SJCRH30 (cell line): ENCODE results near the gene VSTM4. TPM values are rescaled to one million over a fixed set of nuclear protein-coding genes. Genes with fewer than 3 reads are reported as not detected.

ENCODE experiments used
- DNase-seq, 2 experiments: peaks; one replicate each; pipeline ENCODE4 v3.0.0-alpha.2; 2015 to 2020
- H3K27ac ChIP-seq: fragments of 250-450 bp; sonication (Bioruptor Pico); 2 replicates; pipeline ENCODE4 v1.5.1; 2020; ENCODE audit warnings: mild to moderate bottlenecking, moderate library complexity
- H3K27me3 ChIP-seq: fragments of 250-450 bp; sonication (Bioruptor Pico); 2 replicates; pipeline ENCODE4 v1.5.1; 2020; ENCODE audit warnings: mild to moderate bottlenecking, moderate library complexity
- H3K36me3 ChIP-seq: fragments of 250-450 bp; sonication (Bioruptor Pico); 2 replicates; pipeline ENCODE4 v1.5.1; 2020; ENCODE audit warnings: mild to moderate bottlenecking, moderate library complexity
- H3K4me1 ChIP-seq: fragments of 250-450 bp; sonication (Bioruptor Pico); 2 replicates; pipeline ENCODE4 v1.5.1; 2020; ENCODE audit warnings: mild to moderate bottlenecking, moderate library complexity
- H3K4me3 ChIP-seq: fragments of 250-450 bp; sonication (Bioruptor Pico); 2 replicates; pipeline ENCODE4 v1.5.1; 2020; ENCODE audit warnings: mild to moderate bottlenecking, moderate library complexity
- H3K9me3 ChIP-seq: fragments of 250-450 bp; sonication (Bioruptor Pico); replicated peaks from 2 replicates; pipeline ENCODE4 v1.5.1; 2020; ENCODE audit warnings: mild to moderate bottlenecking, moderate library complexity
- total RNA-seq: library from RNA; depleted of rRNA; stranded (reverse); fragments of >200 nt; shearing (Covaris generic); gene quantifications from 2 replicates; pipeline ENCODE4 v1.2.3, GENCODE V29; 2014

The VSTM4 gene
- total RNA-seq, 1 experiment from 2014 or later = 7.2 TPM

GRCh38 chr10:49050366-49050765, 65.0 kb downstream of the VSTM4 start:
- no peaks in the 10 kb centered on the region; the same call in 1 of the 2 replicates for H3K4me1 ChIP-seq
- H3K27ac ChIP-seq = no peak overlapping the region
- H3K9me3 ChIP-seq = no peaks in the 10 kb centered on the region
- no peak overlapping the region for H3K4me3 ChIP-seq
- no peaks in the 10 kb centered on the region for H3K27me3 ChIP-seq
- no peak for DNase-seq
- H3K36me3 ChIP-seq = no peaks in the 10 kb centered on the region

- Histone ChIP-seq H3K4me3 (no peak overlapping the region), H3K27me3 (no peaks in the 10 kb centered on the region), H3K9me3 (no peaks in the 10 kb centered on the region), H3K36me3 (no peaks in the 10 kb centered on the region), H3K27ac (no peak overlapping the region), H3K4me1 (no peaks in the 10 kb centered on the region; the same call in 1 of the 2 replicates)
- no peak for DNase-seq
Measured at GRCh38 chr10:49049660-49050059, 65.7 kb downstream of the VSTM4 start.

- no peaks in the 10 kb centered on the region for H3K27me3 ChIP-seq
- H3K27ac ChIP-seq = no peak overlapping the region
- no peaks in the 10 kb centered on the region for H3K36me3 ChIP-seq
- H3K4me3 ChIP-seq = no peak overlapping the region
- H3K9me3 ChIP-seq = no peaks in the 10 kb centered on the region
- no peak for DNase-seq
- no peaks in the 10 kb centered on the region for H3K4me1 ChIP-seq
Measured at GRCh38 chr10:49047128-49047639, 68.1 kb downstream of the VSTM4 start.

- H3K4me1 ChIP-seq = no peaks in the 10 kb centered on the region
- H3K27me3 ChIP-seq = no peaks in the 10 kb centered on the region
- no peaks in the 10 kb centered on the region for H3K36me3 ChIP-seq
- H3K9me3 ChIP-seq = no peaks in the 10 kb centered on the region
- no peak overlapping the region for H3K27ac ChIP-seq
- DNase-seq = no peak
- no peak overlapping the region for H3K4me3 ChIP-seq
Measured at GRCh38 chr10:49044293-49045193, 70.8 kb downstream of the VSTM4 start.

- no peaks in the 10 kb centered on the region for H3K36me3 ChIP-seq
- no peaks in the 10 kb centered on the region for H3K4me1 ChIP-seq
- no peak overlapping the region for H3K4me3 ChIP-seq
- no peaks in the 10 kb centered on the region for H3K27me3 ChIP-seq
- H3K9me3 ChIP-seq = no peaks in the 10 kb centered on the region
- no peak for DNase-seq
- H3K27ac ChIP-seq = no peak overlapping the region
Measured at GRCh38 chr10:49040601-49041000, 74.7 kb downstream of the VSTM4 start.

GRCh38 chr10:49039409-49039808, 75.9 kb downstream of the VSTM4 start:
- Histone ChIP-seq H3K9me3 (no peaks in the 10 kb centered on the region), H3K4me1 (no peaks in the 10 kb centered on the region), H3K27ac (no peak overlapping the region), H3K36me3 (no peaks in the 10 kb centered on the region), H3K27me3 (no peaks in the 10 kb centered on the region), H3K4me3 (no peak overlapping the region)
- DNase-seq = no peak

- Histone ChIP-seq H3K4me3 (no peak overlapping the region), H3K27ac (no peak overlapping the region), H3K36me3 (no peaks in the 10 kb centered on the region), H3K4me1 (no peaks in the 10 kb centered on the region), H3K27me3 (no peaks in the 10 kb centered on the region), H3K9me3 (no peaks in the 10 kb centered on the region)
- DNase-seq = no peak
Measured at GRCh38 chr10:49038711-49039110, 76.6 kb downstream of the VSTM4 start.

GRCh38 chr10:49037187-49037586, 78.1 kb downstream of the VSTM4 start:
- H3K27ac ChIP-seq = no peak overlapping the region

GRCh38 chr10:49036638-49037037, 78.7 kb downstream of the VSTM4 start:
- Histone ChIP-seq H3K36me3 (no peaks in the 10 kb centered on the region), H3K4me1 (no peaks in the 10 kb centered on the region), H3K9me3 (no peaks in the 10 kb centered on the region), H3K27ac (no peak overlapping the region), H3K27me3 (no peaks in the 10 kb centered on the region), H3K4me3 (no peak overlapping the region)
- no peak for DNase-seq

More at GRCh38 chr10:49037187-49037586, 78.1 kb downstream of the VSTM4 start:
- no peaks in the 10 kb centered on the region for H3K9me3 ChIP-seq
- H3K36me3 ChIP-seq = no peaks in the 10 kb centered on the region
- no peaks in the 10 kb centered on the region for H3K4me1 ChIP-seq
- DNase-seq = no peak
- no peaks in the 10 kb centered on the region for H3K27me3 ChIP-seq
- no peak overlapping the region for H3K4me3 ChIP-seq

- Histone ChIP-seq H3K9me3 (no peaks in the 10 kb centered on the region), H3K27me3 (no peaks in the 10 kb centered on the region), H3K4me3 (no peak overlapping the region), H3K27ac (no peak overlapping the region), H3K4me1 (no peaks in the 10 kb centered on the region), H3K36me3 (no peaks in the 10 kb centered on the region)
- no peak for DNase-seq
Measured at GRCh38 chr10:49035920-49036319, 79.4 kb downstream of the VSTM4 start.

- Histone ChIP-seq H3K9me3 (no peaks in the 10 kb centered on the region), H3K27ac (no peak overlapping the region), H3K36me3 (no peaks in the 10 kb centered on the region), H3K4me1 (no peaks in the 10 kb centered on the region), H3K4me3 (no peak overlapping the region), H3K27me3 (no peaks in the 10 kb centered on the region)
- DNase-seq = no peak
Measured at GRCh38 chr10:49034925-49035324, 80.4 kb downstream of the VSTM4 start.

GRCh38 chr10:49033939-49034338, 81.4 kb downstream of the VSTM4 start:
- no peak overlapping the region for H3K4me3 ChIP-seq
- H3K27ac ChIP-seq = no peak overlapping the region
- DNase-seq = no peak
- H3K9me3 ChIP-seq = no peaks in the 10 kb centered on the region
- no peaks in the 10 kb centered on the region for H3K36me3 ChIP-seq
- H3K27me3 ChIP-seq = no peaks in the 10 kb centered on the region
- H3K4me1 ChIP-seq = no peaks in the 10 kb centered on the region

GRCh38 chr10:49029666-49030065, 85.7 kb downstream of the VSTM4 start:
- no peaks in the 10 kb centered on the region for H3K4me1 ChIP-seq
- no peaks in the 10 kb centered on the region for H3K9me3 ChIP-seq
- H3K27ac ChIP-seq = no peak overlapping the region
- H3K27me3 ChIP-seq = no peaks in the 10 kb centered on the region
- no peak overlapping the region for H3K4me3 ChIP-seq
- no peaks in the 10 kb centered on the region for H3K36me3 ChIP-seq
- no peak for DNase-seq

GRCh38 chr10:49028639-49029038, 86.7 kb downstream of the VSTM4 start:
- no peak overlapping the region for H3K27ac ChIP-seq
- no peaks in the 10 kb centered on the region for H3K27me3 ChIP-seq
- H3K4me1 ChIP-seq = no peaks in the 10 kb centered on the region

GRCh38 chr10:49025347-49025983, 89.9 kb downstream of the VSTM4 start:
- Histone ChIP-seq H3K27me3 (no peaks in the 10 kb centered on the region), H3K27ac (no peak overlapping the region), H3K9me3 (no peaks in the 10 kb centered on the region), H3K4me1 (no peaks in the 10 kb centered on the region), H3K4me3 (no peak overlapping the region), H3K36me3 (no peaks in the 10 kb centered on the region)
- DNase-seq = no peak

More at GRCh38 chr10:49028639-49029038, 86.7 kb downstream of the VSTM4 start:
- no peak for DNase-seq
- H3K4me3 ChIP-seq = no peak overlapping the region
- H3K9me3 ChIP-seq = no peaks in the 10 kb centered on the region
- H3K36me3 ChIP-seq = no peaks in the 10 kb centered on the region
